AG09309 (cell line): ENCODE measurements around the gene ARHGEF17.
A peak's percentile ranks its signal among the peaks of the same experiment; 100 is the strongest.

Source experiments
- DNase-seq: peaks from one replicate; pipeline ENCODE4 v3.0.0-alpha.2; 2010; ENCODE audit warnings: low read depth
- H3K4me3 ChIP-seq: 2 replicates; pipeline ENCODE4 v1.5.1; 2011; ENCODE audit warnings: mild to moderate bottlenecking, low read depth, low read length, moderate library complexity; ENCODE audit not compliant: control insufficient read depth
- CTCF ChIP-seq: IDR thresholded peaks from 2 replicates; pipeline ENCODE4 v1.5.1; 2011; ENCODE audit warnings: mild to moderate bottlenecking, low read depth, low read length, inconsistent platforms; ENCODE audit not compliant: insufficient read depth, control insufficient read depth; ENCODE audit errors: missing control alignments

The ARHGEF17 gene

GRCh38 chr11:73288873-73289707 lies 19.0 kb upstream of the ARHGEF17 start:
- DNase-seq, result no peak
- peak; percentile 99 for TF ChIP-seq CTCF
- H3K4me3 ChIP-seq, result no peak overlapping the region

DNA sequence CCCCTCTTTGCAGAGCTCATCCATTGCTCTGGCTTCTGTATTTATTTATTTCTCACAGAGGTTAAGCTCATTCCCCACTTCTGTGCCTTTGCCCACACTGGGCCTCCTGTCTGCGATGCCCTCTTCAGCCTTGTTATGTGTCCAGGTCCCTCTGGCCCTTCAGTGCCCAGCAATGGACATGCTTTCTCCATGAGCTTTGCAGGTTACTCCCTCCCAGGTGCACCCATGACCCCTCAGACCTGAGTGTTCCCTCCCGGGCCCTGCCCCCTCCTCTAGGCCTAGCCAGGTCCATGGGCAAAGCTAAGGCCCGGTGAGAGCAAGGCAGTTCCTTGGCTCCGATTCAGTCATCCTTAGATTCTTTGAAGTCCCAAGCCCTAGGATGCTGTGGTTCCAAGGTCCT lies 17.5 kb upstream of the ARHGEF17 start:
- TF ChIP-seq CTCF, result no peak
- H3K4me3 ChIP-seq, result no peak overlapping the region
- no peak for DNase-seq

GRCh38 chr11:73291196-73291595 lies 16.9 kb upstream of the ARHGEF17 start:
- no peak overlapping the region for H3K4me3 ChIP-seq
- no peak for TF ChIP-seq CTCF
- DNase-seq, result no peak

DNA sequence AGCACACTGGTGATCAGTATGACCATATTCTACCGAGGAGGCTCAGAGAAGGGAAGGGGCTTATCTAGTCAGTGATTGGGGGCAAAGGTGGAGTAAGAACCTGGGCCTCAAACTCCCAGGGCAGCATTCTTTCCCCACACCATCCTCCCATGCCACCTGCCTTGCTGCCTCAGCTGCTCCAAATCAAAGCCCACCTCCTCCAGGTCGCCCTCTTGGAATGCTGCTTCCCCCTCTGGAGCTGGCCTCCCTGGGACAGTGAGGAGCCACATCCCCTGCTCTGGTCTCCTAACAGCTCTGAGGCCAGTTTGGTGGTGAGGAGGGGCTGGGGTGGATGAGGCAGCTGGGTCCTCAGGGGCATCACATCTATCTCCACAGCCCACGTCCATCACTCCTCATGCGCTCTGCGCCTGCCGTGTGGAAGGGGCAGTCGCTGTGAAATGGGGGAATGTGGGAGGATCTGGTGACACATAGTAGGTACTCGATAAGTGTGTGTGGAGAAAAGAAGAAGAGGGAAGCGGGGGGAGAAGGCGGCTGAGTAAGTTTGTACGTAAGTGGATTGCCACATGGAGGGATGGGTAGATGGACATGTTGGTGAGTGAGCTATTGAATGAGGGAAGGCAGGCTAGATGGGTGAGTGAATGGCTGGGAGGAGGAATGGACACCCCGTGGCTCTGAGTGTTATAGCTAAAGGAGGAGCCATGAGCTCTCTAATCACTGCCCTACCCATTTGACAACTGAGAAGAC lies 16.1 kb upstream of the ARHGEF17 start:
- no peak for TF ChIP-seq CTCF
- DNase-seq, result no peak
- H3K4me3 ChIP-seq, result no peak overlapping the region

DNA sequence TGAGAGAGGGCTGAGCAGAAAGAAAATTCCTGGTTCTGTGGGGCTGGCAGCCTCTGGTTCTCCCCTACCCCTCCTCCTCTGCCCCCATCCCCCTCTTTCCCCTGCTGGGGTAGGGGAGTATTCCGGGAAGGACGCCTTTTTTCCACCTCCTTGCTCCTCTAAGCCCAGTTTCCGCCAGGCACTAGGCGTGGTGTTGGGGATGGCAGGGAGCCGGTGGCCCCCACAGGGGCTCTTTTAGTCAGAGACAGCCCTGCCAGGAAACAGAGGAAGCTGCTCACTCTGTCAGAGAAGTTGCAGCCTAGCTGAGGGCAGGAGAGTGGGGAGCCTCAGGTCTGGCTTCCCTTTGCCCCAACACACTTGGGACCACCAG lies 15.6 kb upstream of the ARHGEF17 start:
- no peak overlapping the region for H3K4me3 ChIP-seq
- DNase-seq, result no peak
- TF ChIP-seq CTCF, result no peak

GRCh38 chr11:73293356-73293936 lies 14.6 kb upstream of the ARHGEF17 start:
- no peak overlapping the region for H3K4me3 ChIP-seq
- no peak for DNase-seq
- TF ChIP-seq CTCF, result no peak
